ENCODE data around the gene MROH2B.
A peak's percentile ranks its signal among the peaks of the same experiment; 100 is the strongest.
"Not testable (repeated sequence)": the region's sequence is repeated elsewhere in the genome, so short reads cannot be mapped to it uniquely, and the experiment has no call there.

The MROH2B gene

DNA sequence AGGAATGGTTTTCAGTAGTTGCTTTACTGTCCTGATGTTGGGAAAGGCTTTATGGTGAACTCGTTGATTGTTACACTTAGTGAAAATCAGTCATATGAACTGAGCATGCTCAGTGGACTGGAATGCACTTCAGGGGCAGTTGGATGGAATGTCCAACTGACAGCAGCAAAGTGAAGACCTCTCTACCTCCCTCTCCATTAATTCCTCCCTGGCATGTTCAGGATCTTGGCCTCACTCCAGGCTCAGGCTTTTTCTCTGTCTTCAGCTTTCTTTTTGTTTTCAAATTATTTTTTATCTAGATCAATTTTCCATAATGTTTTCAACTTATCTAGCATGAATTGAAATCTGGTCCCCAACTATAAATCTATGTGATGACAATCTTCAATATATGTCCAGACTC lies at the start of gene MROH2B:
Gene MROH2B (minus strand): TSS at position 101 of the 400 bp plus-strand sequence. CDS start 490 bp downstream, outside the sequence.
- no peak for DNase-seq

DNA sequence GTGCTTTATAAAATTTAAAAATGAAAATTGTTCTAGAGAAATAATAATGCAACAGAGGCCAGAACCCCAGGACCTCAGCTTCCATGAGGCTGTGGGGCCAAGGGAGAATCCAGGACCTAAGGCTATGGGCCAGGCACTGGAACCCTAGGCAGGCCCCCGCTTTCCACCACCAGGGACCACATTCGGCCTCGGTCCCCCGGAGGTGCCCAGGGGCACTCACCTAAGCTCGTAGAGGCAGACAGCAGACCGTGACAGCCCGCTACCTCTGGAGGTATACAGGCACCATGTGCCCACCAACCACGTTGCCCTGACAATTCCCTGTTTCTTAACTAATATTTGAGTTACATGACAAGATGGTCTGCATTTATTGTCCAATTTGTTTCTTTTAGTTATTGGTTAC lies 49.5 kb upstream of the MROH2B start:
- DNase-seq: no peak

GRCh38 chr5:41118177-41118576 lies 47.0 kb upstream of the MROH2B start:
- DNase-seq: no peak

DNA sequence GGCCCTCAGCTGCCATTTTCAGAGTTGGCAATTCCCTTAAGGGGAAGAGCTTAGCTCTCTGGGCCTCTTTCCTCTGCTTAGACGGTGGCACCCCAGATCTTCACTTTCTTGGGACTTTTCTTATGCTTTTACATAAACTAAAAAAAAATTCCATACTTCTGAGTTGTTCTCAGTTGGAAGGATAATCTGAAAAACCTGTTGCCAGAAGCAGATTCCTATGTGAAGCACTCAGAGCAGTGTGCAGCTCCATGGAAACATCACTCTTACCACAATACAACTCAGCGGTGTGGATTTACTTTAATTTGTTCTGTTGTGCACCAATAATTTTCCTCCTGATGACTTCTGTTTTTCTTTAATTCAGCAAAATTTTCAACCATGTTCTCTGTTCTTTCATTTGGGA lies 44.1 kb upstream of the MROH2B start:
- DNase-seq: no peak

- no peak for DNase-seq
Observed at GRCh38 chr5:41112486-41113455, 41.6 kb upstream of the MROH2B start.

GRCh38 chr5:41109186-41109585 lies 38.0 kb upstream of the MROH2B start:
- no peak for DNase-seq

DNA sequence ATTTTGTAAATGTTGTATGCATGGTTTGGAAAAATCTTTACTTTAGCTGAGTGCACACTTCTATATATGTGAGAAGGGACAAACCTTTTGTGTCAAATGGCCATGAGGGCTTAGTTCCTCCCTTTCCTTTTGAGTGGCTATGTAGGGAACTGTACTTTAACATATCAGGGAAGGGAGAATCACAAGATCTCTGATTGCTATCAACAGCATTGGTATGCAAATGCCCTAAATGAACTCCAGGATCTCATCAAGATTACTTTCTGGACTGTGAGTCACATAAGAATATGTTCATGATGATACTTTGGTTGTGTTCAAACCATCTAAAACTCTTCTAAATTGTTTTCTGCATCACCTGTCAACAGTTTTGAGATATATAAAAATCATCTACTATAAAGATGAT lies 31.2 kb upstream of the MROH2B start:
- no peak for DNase-seq

- DNase-seq: no peak
Observed at GRCh38 chr5:41097642-41098041, 26.5 kb upstream of the MROH2B start.

DNA sequence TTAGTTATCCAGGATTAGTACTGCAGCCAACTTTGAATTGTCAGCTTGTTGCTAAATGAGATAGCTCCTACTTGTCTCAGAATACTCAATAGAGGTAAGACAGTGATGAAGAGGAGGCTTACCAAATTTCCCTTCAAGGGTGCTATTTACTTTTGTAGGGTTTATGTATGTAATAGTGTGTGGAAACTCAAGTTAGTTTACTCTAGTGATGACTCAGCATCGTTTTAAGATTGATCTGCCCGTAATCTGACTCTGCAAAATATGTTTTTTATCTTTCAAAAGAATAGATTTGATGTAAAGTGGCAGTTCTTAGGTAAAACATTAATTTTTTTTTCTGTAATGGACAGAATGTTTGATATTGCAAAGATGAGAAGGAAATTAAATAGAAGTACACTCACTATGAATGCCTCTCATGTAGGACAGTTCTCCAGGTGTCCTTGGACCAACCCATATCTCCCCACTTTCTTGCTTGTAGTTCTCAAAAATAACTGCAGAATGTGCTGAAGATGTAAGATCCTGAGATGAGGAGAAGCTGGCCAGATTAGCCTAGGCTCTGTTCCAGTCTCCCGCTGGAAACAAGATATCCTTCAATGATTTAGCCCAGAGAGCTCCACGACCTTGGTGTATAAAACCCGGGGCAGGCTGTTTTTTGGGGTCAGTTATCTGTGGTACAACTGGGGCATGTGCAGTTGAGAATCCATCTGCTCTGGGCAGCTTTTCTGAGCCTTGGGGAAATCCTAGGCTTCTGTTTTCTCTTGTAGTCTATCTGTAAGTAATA lies 24.4 kb upstream of the MROH2B start:
- no peak for DNase-seq

DNA sequence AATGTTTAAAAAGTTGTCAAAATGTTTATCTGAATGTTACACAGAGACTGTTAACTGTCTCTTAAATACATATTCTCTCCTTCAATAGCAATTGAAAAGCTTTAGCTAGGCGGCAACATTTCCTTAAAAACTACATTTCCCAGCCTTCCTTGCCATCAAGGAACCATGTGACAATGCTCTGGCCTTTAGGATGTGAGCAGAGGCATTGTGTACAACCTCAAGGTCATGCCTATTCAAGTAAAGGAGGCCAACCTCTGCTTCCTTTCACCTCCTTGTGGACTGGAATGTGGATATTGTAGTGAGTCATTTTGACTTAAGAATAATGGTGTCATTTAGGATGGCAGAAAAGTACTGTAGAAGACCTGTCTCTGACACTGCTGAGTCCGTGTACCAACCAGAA lies 23.7 kb upstream of the MROH2B start:
- no peak for DNase-seq

GRCh38 chr5:41093803-41094202 lies 22.7 kb upstream of the MROH2B start:
- DNase-seq: no peak

DNA sequence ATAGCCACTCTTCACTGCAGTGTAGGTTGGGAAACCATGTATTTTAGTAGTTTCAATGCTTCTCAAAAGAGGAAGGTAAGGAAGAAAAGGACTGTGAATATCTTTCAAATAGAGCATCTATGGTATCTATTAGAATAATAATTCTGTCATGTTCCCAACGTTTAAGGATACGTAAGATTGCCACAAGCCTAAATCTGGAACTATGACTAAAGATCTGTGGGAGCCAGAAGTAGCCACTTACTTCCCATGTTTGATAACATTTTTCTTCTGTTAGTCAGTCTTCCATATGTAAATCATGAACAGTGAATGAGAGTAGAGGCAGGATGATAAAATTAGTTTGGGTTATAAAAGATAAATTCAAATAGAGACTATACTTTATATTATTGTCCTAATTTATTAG lies 16.3 kb upstream of the MROH2B start:
- no peak for DNase-seq

DNA sequence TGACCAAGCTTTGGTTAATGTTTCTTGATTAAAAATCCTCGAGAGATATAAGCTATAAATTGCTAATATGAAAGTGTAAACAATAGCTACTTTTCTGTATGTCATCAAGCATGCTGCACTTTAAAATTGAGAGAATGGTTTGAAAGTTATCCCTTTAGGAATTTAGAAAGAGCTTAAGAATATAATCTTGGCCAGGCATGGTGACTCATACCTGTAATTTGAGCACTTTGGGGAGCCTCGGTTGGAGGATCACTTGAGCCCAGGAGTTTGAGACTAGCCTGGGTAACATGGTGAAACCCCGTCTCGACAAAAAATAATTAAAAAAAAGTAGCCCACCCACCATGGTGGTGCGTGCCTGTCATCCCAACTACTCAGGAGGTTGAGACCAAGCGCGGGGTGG lies 12.2 kb upstream of the MROH2B start:
- no peak for DNase-seq

GRCh38 chr5:41071975-41072374 lies 833 bp upstream of the MROH2B start:
- DNase-seq: no peak

GRCh38 chr5:41067714-41068568 lies 3.2 kb downstream of the MROH2B start:
- DNase-seq: peak; percentile 2

GRCh38 chr5:41065691-41066335 lies 5.3 kb downstream of the MROH2B start:
- no peak for DNase-seq

- DNase-seq: no peak
Observed at GRCh38 chr5:41057940-41058339, 13.2 kb downstream of the MROH2B start.

- DNase-seq: no peak
Observed at GRCh38 chr5:41057231-41057630, 13.9 kb downstream of the MROH2B start.

GRCh38 chr5:41048986-41049385 lies 22.2 kb downstream of the MROH2B start:
- DNase-seq: no peak

GRCh38 chr5:41043109-41043747 lies 27.9 kb downstream of the MROH2B start:
- DNase-seq: no peak

- no peak for DNase-seq
Observed at GRCh38 chr5:41032973-41033372, 38.2 kb downstream of the MROH2B start.

- not testable (repeated sequence) for DNase-seq
Observed at GRCh38 chr5:41022600-41022999, 48.5 kb downstream of the MROH2B start.

Measured in NCI-H82 (cell line).